NCI-H748 treated with DMSO at 0.1 percent for 48 hours (cell line): ENCODE data around the gene LIPG.

Source experiments
- DNase-seq: peaks from one replicate; lab custom pipeline; 2025; lab: John Stamatoyannopoulos, UW

LIPG gene

DNA sequence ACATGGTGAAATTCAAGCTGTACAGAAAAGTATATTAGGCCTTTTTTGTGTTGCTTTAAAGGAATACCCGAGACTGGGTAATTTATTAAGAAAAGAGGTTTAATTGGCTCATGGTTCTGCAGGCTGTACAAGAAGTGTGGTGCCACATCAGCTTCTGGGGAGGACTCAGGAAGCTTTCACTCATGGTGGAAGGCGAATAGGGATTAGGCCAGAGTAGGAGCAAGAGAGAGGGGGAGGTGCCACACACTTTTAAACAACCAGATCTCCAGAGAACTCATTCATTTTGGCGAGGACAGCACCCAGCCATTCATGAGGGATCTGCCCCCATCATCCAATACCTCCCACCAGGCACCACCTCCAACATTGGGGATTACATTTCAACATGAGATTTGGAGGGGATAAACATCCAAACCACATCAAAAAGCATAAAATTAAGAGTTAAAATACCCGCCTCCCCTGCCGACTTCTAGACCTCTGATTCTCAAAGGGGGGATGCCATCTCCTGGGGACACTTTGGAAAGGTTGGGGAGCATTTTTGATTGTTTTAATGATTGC is 15.1 kb upstream of the LIPG start:
- no peak for DNase-seq

DNA sequence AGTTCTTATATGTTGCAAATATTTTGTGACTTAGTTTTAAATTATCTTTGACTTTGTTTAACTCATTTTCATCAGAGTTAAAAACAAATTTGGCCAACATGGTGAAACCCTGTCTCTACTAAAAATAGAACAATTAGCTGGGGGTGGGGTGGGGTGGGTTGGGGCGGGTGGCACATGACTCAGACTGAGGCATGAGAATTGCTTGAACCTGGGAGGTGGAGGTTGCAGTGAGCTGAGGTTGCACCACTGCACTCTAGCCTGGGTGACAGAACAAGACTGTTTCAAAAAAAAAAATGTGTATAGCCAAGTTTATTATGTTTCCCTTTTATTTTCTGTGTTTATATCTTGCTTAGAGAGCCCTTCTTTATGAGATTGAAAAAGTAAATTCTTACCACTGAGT is 14.2 kb upstream of the LIPG start:
- no peak for DNase-seq

GRCh38 chr18:49548229-49548636 is 13.6 kb upstream of the LIPG start:
- DNase-seq = no peak

DNA sequence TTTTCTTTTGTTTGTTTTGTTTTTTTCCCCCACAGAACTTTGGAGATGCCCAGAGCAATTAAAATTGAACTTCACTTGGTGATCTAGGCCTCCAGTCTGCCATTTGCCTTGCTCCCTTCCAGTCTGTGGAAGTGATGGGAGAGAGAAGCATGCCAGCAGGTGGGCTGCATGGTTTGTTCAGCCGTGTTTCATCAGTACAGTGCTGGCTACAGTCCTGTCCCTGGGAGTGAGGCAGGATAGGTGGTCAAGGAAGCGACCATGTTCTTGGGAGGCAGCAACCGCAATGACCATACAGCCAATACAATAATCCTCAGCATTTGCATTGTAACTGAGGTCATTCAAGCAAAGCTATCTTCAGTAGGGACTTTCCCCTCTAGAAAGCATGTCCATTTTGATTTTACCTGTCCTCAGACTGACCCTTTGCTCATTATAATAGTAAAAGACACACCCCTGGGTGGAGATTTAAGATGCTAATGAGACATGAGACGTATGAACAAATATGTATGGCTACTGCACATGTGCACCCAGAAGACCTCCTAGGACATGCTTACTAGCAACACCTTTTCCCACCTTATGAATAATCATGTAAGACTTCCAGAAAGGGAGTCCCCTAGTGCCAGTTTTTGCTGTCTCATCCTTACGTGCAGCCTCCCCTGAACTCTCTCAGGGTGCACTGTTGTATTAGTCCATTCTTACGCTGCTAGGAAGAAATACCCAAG is 11.1 kb upstream of the LIPG start:
- DNase-seq = no peak

DNA sequence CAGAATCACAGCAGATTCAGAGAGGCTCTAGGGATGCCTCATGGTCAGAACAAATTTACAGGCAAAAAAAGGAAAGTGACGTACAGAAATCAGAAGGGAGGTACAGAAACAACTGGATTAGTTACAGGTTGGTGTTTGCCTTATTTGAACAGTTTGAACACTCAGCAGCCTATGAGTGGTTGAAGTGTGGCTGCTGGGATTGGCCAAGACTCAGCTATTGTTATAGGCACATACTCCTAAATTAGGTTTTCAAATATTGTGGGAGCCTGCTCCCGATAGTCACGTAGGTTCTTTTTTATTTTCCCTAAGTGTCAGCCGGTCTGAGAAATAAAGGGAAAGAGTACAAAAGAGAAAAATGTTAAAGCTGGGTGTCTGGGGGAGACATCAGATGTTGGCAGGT is 8.9 kb upstream of the LIPG start:
- DNase-seq = no peak

DNA sequence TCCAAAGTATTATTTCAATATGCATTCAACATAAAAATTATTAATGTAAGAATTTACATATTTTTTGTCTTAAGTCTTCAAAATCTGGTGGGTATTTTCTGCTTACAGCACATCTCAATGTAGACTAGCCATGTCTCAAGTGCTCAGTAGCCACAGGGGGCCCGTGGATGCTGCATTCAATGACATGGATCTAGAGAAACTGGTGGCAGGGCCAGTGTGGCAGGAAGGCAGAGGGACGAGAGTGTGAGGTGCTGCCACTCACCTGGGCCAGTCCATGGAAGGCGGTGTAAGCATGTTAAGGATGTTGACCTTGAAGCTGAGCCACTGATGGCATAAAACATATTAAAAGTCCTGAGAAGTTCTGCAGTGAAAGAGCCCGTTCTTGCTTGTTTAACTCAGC is 6.2 kb upstream of the LIPG start:
- no peak for DNase-seq

DNA sequence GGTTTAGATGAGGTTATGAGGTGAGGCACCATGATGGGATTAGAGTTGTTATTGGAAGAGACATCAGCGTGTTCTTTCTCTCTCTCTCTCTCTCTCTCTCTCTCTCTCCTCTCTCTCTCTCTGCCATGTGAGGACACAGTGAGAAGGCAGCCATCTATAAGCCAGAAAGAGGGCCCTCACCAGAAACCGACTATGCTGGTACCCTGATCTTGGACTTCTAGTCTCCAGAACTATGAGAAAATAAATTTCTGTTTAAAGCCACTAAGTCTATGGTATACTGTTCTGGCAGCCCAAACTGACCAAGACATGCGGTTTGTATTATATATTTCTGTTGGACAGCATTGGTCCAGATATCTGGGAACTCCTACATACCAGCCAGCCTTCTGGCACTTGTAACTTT is 3.5 kb upstream of the LIPG start:
- no peak for DNase-seq

DNA sequence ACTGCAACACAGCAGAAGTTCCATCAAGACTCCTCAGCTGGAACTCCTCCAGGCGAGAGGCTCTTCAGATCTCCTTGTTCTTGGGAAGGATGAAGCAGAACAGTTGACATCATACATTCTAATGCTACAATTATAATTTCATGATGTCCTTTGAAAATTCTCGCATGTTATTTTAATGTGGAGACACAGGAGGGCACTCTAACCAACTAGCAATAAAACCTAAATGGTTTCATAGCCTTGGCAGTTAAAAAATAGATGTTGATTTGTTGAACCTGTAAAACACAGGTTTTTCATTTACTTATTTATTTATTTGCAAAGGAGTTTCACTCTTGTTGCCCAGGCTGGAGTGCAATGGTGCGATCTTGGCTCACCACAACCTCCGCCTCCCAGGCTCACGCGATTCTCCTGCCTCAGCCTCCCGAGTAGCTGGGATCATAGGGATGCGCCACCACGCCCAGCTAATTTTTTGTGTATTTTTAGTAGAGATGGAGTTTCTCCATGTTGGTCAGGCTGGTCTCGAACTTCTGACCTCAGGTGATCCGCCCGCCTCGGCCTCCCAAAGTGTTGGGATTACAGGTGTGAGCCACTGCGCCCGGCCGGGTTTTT is 2.4 kb upstream of the LIPG start:
- DNase-seq = peak; percentile 35

GRCh38 chr18:49560277-49560623 is 1.6 kb upstream of the LIPG start:
- no peak for DNase-seq

GRCh38 chr18:49560624-49561288 is 1.1 kb upstream of the LIPG start:
- DNase-seq = peak; percentile 39

GRCh38 chr18:49562481-49563129 is 748 bp downstream of the LIPG start:
- no peak for DNase-seq

DNA sequence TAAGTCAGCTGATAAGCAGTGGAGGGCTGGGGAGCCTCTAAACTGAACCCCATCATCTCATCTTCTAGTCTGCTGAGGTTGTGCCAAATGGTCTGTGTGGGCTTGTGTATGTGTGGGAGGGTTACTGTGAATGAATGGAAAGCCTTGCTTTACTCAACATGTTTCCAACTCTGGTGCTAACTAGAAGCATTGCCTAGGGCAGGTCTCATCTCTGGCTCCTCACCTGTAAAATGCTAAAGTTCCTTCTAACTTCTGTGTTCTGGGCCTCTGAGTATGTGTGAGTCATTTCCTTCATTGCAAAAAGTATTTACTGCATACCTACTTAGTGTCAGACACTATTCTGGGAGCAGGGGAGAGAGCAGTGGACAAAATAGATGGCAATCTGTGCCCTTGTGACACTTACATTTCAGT is 1.3 kb downstream of the LIPG start:
- DNase-seq = no peak

DNA sequence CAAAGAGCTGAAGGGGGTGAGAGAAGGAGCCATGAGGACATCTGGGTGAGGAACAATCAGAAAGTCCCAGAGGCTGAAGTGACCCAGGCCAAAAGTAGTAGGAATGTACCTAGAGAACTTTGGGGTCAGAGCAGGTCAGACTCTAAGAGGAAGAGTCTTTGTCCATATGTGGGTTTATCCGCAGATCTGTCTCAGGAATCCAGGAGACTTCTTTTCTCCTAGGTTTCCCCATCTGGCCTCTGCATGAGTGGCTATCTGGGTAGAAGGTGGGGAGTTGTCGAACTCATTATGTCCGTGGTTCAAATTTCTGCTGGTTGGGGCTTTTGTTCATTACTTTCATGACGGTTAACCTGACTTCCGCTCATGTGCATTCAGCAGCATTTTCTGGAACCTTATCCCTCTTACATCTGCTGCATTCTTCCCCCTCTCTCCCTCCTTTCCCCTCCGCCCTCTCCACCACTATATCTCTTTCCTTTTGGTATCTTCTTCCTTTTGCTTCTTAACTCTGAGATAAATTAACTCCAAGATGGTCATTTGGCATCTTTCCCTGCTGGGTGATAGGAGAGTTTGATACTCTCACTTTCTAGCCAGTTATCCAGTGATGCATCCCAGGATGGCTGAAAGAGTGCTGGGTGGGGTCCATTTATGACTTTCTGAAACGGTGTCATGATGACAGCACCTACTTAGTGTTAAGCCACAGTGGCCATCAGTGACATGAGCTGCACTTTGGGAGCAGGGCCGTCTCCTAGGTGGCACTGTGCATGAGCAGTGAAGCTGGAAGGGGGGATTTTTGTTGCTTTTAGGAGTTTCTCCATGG is 2.1 kb downstream of the LIPG start:
- DNase-seq = no peak

DNA sequence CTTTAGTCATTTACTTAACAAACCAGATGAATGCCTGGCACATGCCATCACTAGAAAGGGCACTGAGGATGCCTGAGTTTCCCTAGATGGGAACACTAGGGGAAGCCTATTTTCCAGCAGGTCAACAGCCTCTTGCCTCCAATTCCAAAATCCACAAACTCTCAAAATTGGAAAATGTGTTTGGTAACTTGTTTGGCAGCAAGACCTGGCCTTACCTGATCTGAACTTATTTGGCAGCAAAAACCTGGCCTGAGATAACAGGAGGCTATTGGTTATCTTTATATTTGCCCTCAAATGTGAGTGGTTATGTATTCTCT is 2.6 kb downstream of the LIPG start:
- no peak for DNase-seq

GRCh38 chr18:49565101-49565500 is 3.2 kb downstream of the LIPG start:
- no peak for DNase-seq

DNA sequence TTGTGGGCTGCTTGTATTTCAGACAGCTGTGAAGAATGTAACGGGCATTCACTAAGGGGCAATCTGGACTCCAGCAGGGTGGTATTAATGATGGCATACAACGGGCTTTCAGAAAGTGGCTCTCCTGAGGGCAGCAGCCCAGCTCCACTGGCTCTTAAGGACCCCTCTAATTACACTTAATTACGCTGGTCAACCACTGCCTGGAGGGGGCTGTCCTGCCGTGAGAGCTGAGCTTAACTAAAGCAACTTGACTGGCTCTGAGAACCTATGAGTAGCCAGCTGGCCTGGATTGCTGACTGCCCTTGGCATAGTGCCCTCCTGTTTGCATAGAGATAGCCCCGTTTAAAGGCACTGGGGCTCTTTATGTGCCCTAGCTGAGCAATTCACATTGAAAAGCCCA is 3.8 kb downstream of the LIPG start:
- peak; percentile 59 for DNase-seq

DNA sequence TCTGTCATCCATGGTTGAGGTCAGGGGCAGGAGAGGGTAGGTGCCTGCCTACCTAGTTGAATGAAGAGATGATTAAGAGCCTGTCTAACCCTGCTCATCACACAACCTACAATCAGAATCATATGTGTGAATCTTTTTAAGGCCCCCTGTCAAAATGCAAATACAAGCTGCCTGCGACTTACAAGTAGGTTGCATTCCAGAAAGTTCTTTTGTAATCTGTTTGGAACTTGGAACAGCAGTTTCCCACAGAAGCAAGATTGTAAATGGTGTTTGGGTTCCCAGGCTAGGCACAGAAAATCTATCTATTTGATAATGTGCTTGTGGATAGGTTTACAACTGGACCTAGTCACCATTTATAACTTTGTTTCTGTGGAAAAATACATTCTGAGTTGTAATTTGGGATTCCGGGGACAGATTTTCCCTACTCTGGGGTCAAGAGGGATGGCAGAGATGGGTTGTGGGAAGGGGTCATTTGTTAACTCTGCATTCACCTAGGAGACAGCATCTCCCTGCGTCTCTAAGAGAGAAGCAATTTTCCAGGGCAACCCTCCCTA is 4.4 kb downstream of the LIPG start:
- DNase-seq = no peak

GRCh38 chr18:49566985-49567384 is 5.1 kb downstream of the LIPG start:
- no peak for DNase-seq

- DNase-seq = no peak
Observed at GRCh38 chr18:49569724-49570123, 7.9 kb downstream of the LIPG start.

GRCh38 chr18:49570836-49571235 is 9.0 kb downstream of the LIPG start:
- DNase-seq = no peak

GRCh38 chr18:49572611-49573345 is 10.9 kb downstream of the LIPG start:
- DNase-seq = no peak
